ENCODE results near the gene EYA2.

- no peak for TF ChIP-seq EZH2 (IDR thresholded peaks at IDR 0.05)
- peak; percentile 32 for TF ChIP-seq CTCF (IDR thresholded peaks at IDR 0.05)
Measured at GRCh38 chr20:47063808-47064207, 169.2 kb downstream of the EYA2 start.
